HG03354 (cell line): Measurements from ENCODE around the gene SLC9B2.

Source experiments
- ATAC-seq: cut with Tn5 transposase; IDR thresholded peaks from one replicate; pipeline ENCODE4 v1.9.1; 2021; ENCODE audit warnings: mild to moderate bottlenecking; ENCODE audit not compliant: unreplicated experiment, poor library complexity, severe bottlenecking

The SLC9B2 gene, protein sequence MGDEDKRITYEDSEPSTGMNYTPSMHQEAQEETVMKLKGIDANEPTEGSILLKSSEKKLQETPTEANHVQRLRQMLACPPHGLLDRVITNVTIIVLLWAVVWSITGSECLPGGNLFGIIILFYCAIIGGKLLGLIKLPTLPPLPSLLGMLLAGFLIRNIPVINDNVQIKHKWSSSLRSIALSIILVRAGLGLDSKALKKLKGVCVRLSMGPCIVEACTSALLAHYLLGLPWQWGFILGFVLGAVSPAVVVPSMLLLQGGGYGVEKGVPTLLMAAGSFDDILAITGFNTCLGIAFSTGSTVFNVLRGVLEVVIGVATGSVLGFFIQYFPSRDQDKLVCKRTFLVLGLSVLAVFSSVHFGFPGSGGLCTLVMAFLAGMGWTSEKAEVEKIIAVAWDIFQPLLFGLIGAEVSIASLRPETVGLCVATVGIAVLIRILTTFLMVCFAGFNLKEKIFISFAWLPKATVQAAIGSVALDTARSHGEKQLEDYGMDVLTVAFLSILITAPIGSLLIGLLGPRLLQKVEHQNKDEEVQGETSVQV

GRCh38 chr4:103076747-103077347 is at the start of gene SLC9B2:
SLC9B2 (minus strand) TSS chr4:103076761; CDS start chr4:103067550, 9,211 bp downstream.
- ATAC-seq, result peak; percentile 42

DNA sequence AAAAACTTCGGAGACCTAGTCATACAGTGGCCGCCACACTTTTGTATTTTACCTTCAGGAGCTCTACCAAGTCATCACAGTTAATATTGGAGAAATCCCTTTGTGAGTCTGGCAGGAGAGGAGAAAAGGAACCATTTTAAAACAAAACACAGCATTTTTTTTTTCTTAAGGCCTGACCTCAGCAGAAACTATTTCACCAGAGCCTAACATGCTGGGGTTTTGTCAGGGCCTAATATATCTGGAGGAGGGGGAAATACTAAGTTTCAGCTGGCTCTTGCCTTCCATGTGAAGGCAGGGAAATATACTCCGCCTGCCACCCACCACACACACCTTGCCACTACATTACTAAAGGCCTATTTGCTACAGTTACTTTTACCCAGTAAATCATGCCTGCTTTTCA is 49.6 kb upstream of the SLC9B2 start:
- no peak for ATAC-seq

- no peak for ATAC-seq
Observed at GRCh38 chr4:103123114-103123513, 46.6 kb upstream of the SLC9B2 start.

DNA sequence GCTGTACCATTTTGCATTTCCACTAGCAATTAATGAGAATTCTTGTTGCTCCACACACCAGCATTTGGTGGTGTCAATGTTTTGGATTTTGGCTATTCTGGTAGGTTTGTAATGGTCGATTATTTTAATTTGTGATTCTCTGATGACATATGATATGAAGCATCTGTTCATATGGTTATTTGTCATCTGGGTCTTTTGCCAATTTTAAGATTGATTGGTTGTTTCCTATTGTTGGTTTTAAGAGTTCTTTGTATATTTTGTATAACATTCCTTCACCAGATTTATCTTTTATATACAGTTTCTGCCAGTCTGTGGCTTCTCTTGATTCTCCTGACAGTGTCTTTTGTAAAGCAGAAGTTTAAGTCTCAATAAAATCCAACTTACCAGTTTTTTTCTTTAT is 41.6 kb upstream of the SLC9B2 start:
- no peak for ATAC-seq

DNA sequence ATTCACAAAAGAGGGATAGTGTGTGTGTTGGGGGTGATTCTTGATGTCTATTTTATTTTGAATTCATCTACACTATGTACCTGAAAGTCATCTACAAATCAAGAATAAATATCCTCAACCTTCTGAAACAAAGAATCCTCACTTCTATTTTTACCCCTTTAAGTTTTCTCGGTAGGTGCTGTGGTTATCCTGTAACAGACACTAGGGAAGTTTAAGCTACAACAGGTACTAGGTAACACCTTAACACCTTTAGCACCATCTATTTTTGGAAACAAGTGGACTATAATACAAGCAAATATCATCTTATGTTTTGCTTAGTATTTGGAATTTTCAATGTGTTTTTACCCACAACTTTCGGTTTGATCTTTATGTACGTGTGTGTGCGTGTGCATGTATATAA is 35.0 kb upstream of the SLC9B2 start:
- ATAC-seq, result no peak

- ATAC-seq, result no peak
Observed at GRCh38 chr4:103108542-103108941, 32.0 kb upstream of the SLC9B2 start.

GRCh38 chr4:103105558-103106356 is 29.2 kb upstream of the SLC9B2 start:
- no peak for ATAC-seq

GRCh38 chr4:103104886-103105285 is 28.3 kb upstream of the SLC9B2 start:
- no peak for ATAC-seq

GRCh38 chr4:103100691-103101090 is 24.1 kb upstream of the SLC9B2 start:
- ATAC-seq, result no peak

DNA sequence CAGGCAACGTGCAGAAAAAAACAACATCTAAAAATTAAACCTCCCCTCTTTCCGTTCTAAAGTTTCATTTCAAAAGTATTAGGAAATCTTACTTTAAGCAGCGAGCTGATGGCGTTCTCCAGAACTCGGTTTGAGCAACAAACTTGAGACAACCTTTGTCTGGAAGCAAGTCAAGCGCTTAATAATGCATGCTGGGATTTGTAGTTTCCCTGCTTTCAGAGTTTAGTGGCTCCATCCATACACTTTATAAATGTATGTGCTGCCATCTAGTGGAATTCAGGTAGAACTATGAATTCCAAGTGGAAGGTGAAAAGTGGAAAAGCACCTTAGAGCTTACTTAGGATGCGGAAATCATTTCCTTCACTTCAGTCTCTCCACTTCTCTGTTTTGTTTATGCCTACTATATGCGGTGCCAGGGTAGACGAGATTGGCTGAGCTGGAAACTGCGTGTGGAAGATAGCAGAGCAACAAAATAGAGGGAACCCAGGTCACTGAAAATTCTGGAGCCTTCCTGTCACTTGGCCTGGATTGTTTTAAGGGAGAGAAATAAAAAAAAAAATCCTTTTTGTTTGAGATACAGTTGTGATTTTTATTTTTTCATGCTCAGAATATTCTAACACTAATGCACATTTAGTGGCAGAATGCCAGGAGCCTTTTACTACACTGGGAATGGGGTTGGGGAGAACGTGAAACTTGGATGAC is 23.3 kb upstream of the SLC9B2 start, which contains the start of gene BDH2:
Gene BDH2, minus strand, starts transcription at position 144 of the 702 bp plus-strand sequence. CDS start 3,580 bp downstream, outside the sequence.
- ATAC-seq, result peak; percentile 98

GRCh38 chr4:103098756-103099440 is 22.3 kb upstream of the SLC9B2 start:
- ATAC-seq, result no peak

DNA sequence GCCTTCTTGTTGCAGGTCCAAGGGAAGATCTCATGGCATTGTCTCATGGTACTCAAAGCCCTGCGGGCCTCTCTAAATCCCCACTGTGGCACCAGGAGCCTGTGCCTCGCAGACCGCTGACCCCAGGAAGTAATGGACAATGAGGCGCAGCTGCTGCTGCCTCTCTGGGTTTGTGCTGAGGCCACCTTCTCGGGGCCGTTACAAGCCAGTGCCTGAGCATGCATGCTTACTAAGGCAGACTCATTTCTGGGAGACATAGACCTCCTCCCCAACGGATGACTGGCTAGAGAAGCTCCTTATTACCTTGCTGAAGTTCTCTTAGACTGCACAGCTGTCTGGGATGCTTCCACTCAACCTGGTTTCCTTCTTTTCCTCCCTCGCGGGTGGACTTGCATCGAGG is 21.8 kb upstream of the SLC9B2 start:
- no peak for ATAC-seq

DNA sequence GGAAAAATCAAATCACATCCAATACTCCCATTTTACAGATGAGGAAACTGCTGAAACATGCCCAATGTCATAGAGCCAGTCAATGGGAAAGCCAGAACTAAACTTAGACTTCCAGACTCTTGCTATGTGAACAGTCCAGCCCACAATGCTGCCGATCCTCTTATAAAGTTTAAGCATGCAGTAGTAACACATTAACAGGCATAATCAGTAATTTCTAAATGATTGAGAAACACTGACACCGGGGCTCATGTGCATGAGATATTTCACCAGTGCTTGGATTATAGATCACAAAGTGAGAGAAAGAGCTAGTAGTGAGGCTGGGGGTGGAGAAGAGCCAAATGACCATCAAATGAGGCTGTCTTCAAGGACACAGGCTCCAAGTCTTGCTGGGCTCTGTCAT is 20.6 kb upstream of the SLC9B2 start:
- no peak for ATAC-seq

- ATAC-seq, result no peak
Observed at GRCh38 chr4:103095080-103095479, 18.5 kb upstream of the SLC9B2 start.

DNA sequence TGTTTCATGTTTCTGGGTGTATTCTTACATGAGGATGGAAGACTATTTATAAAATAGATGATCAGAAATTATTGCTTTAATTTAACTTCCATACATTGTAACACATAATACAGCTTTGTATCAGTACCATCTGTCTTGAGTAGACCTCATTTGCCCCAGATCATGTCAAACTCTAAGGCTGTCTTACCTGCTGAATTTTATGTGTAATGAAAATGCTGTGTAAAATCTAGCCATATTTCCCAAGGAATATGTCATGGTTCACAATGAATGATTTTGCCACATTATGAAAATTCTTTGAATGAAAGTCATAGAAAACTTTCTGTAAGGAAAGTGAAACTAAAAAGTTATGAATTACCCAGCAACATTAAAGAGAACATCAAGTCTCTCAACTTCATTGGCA is 15.7 kb upstream of the SLC9B2 start:
- ATAC-seq, result peak; percentile 33

GRCh38 chr4:103091601-103092223 is 15.2 kb upstream of the SLC9B2 start:
- peak; percentile 80 for ATAC-seq

DNA sequence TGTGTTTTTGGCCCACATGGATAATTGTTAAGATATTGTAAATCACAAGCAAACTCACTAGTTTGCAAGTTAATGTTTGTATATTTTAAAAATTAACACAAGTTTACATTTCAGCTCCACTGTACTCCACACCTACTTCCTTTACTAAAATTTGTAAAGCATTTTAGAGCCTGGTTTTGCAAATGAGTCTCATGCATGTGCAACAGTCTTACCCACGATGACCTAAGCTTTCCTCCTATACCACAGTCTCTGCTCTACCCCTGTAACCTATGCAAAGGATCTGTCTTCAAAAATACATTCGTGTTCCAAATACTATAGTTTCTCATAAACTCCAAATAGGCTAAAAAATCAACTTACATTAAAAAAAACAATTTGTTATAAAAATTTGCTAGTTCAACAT is 12.9 kb upstream of the SLC9B2 start:
- no peak for ATAC-seq

DNA sequence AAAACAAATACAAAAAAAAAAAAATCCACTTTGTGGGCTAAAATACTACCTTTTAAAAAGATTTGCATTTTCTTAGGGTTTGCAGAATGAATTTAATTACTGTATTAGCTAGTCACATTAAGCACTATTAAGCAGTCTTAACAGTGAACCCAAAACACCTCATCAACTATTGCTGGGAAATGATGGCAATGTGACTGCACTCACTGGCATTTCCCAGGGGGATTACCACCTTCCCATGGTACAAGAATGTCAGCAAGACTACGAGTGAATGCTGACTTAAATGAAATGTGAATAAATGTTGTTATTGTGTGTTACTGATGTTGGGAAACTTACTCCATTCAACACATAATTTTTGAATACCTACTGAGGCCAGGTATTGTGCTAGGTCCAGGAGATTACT is 10.0 kb upstream of the SLC9B2 start:
- no peak for ATAC-seq
